ENCODE data around the gene CDK8.

Gene CDK8

DNA sequence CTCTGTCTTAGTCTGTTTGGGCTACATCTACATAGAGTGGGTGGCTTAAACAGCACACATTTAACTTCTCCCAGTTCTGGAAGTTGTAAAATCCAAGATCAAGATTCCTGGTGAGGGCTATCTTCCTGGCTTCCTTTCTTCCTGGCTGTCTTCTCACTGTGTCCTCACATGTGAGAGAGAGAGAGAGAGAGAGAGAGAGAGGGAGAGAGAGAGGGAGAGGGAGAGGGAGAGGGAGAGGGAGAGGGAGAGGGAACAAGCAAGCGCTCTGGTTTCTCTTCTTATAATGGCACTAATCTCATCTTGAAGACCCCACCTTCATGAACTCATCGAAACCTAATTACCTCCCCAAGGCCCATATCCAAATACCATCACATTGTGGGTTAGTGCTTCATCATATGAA lies 69.2 kb downstream of the CDK8 start:
- no peak for DNase-seq

DNA sequence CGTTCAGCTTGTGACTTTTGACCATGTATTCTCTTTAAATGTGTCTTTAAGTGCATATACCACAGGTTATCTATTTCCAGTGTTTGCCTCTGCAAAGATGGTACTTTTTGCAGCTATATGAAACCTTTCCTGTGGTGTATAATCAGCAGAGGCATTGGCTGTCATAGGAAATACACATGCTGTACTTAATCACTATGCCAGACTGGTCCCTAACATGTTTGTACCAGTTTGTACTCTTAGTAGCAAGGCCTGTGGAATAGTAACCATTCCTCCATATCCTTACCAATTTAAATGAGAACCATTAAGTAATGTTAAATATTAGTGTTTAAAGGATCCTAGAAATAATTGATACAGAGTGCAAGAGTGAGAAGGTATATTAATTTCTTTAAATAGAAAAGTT lies 69.8 kb downstream of the CDK8 start:
- no peak for DNase-seq

DNA sequence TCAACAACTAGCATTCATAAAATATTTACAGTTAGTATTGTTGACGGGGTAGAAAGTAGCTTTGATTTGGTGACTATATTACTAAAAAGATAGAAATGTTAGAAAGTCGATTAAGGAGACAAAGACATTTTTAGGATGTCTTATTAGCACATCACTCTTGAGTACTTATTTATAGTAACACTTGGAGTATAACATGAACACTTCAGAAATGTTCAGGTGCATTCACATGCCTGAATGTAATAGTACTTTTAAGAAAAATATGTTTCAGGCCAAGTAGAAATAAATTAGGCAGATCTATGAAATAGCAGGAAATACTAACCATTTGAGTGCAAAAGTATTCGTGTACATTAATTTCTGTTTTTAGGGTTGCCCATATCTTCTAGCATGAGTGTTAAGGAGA lies 70.4 kb downstream of the CDK8 start:
- DNase-seq = no peak

DNA sequence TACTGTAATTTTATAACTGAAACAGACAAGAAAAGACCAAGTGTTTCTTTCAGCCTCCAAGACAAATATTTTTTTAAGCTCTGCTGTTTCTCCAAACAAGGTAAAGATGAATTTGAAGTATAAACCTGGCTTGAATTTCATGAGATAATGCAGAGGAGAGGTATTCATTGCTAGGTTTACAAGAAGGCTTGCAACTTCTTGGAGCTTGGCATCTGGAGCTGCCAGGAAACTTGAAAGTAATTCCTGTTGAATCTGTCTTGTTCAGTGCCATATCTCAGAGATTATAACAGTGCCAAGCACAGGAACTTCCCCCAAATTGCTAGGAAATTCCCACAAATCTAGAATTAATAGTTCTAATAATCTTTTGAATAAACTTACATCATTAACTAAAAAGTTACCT lies 70.9 kb downstream of the CDK8 start:
- DNase-seq = no peak

DNA sequence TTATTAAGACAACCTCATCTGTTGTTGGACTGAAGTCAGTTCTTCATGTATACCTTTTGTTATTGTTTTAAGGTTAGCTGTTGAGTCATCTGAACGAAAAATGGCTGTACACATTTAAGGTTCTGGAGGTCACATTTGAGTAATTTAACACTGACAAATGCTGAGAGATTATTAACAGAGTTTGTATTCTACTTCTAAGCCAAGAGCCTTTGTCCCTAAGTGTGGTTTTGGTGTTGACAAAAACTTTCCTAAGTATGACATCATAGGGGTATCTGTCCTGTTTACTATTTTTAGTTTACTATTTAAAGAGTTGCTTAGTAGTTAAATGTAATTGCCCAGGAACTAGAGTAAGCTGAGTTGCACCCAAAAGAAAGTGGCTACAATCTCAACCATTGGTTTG lies 71.9 kb downstream of the CDK8 start:
- no peak for DNase-seq

DNA sequence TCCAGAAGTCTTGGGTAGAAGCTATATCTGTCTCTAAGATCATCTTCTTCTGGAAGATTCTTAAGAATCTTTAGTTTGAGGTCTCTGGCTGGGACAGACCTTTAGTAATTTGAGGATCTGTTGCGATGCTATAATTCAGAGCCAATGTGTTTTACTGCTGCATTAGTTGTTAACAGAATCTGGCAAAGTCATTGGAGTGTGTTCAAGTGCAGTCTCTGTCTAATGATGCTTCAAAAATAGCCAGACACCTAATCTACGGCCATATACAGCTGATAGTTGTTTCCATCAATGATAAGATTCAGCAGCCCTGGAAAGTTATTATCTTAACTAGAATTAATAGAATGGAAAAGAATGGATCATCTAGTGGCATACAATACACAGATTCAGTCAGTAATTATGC lies 72.6 kb downstream of the CDK8 start:
- DNase-seq = no peak

DNA sequence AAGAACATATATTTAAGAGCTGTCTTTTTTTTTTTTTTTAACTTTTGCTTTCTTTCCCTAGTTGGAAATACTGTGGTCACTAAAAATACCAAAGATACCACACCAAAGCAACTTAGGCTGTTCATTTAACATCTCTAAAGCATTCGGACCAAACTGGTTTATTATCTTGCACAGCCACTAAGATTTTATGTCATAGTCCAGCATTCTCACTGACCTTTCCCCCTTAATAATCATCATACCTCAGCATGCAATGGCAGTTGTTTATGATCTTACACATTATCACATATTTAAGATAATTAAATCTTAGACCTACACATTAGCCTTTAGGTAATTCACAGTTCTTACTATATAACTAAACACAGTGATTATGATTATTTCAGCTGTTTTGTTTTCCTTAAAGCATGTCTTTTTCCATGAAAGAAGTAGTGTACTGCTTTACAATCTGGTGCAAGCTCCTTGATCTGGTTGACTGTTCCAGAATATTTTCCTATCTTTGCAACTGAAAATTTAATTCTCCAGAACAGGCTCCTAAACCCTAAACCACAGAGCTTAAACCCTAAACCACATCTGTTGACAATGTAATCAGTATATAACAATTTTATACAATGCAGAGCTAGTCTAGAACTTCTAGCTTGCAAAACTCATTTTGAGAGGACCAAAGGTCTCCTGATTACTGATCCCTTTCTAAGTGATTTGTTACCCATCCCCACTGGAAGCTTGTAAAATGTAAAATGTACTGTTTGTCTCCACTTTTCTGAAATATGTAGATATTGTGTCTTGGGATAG lies 74.2 kb downstream of the CDK8 start:
- no peak for DNase-seq

DNA sequence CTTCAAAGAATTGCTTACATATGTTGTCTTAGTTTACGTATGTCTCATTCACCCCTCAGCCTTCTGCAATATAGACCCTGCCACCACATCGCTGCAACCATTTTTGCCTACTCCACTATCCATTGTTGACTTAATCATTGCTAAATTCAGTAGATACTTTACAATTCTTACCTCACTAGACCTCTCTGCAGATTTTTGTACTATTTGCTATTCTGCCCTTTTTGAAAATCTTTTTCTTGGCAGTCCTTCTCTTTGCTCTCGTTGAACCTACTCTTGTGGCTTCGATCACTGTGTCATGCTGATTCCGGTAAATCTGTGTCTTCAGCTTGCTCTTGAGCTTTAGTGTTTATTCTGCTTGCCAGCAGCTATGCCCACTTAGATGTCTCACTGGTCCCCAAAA lies 81.2 kb downstream of the CDK8 start:
- no peak for DNase-seq

DNA sequence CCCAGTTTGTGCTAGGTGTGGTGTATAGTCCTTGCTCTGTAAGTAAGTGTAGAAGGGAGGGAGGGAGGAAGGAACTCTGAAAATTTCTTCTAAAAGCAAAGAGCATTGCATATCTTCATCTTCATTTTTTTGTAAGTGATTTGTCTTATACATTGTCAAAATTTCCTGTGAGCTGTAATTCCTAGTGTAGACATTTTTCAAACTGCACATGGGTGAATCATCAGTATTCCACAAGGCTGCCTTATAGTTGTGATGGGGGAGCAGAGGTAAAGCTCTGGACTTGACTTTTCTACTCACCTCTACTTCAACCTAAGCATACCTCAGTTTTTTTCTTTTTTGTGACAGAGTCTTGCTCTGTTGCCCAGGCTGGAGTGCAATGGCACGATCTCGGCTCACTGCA lies 86.9 kb downstream of the CDK8 start:
- DNase-seq = no peak

DNA sequence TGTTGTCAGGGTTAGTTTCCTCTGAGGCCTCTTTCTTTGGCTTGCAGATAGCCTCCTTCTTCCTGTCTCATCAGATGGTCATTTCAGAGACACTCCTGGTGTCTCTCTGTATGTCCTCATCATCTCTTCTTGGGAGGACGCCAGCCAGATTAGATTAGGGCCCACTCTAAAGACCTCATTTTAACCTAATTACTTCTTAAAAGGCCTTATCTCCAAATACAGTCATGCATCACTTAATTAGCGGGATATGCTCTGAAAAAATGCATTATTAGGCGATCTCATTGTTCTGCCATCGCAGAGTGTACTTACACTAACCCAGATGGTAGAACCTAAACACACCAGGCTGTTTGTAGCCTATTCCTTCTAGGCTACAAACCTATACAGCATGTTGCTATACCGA lies 89.0 kb downstream of the CDK8 start:
- DNase-seq = no peak

DNA sequence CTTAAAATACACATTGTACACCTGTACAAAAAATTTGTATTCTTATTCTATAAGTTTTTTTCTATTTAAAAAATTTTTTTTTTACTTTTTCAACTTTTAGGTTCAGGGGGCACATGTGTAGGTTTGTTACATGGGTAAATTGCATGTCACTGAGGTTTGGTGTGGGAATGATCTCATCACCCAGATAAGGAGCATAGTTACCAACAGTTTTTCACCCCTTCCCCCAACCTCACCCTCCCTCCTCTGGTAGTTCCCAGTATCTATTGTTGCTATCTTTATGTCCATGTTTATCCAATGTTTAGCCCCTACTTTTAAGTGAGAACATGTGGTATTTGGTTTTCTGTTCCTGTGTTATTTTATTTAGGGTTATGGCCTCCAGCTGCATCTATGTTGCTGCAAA lies 89.9 kb downstream of the CDK8 start:
- DNase-seq = no peak

DNA sequence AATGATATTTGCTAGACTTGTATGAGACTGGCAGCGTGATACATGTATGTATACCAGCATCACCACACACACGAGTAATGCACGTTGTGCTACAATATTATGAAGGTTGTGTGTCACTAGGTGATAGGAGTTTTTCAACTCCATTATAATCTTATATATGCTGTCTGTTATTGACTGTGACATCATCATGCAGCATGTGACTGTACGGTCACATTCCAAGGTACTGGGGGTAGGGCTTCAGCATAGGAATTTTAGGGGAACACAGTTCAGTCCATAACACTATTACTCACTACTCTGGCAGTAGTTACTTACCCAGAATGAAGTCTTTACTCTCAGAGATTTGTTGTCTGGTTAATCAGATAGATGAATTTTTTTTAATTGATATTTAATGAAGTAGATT lies 91.1 kb downstream of the CDK8 start:
- no peak for DNase-seq

DNA sequence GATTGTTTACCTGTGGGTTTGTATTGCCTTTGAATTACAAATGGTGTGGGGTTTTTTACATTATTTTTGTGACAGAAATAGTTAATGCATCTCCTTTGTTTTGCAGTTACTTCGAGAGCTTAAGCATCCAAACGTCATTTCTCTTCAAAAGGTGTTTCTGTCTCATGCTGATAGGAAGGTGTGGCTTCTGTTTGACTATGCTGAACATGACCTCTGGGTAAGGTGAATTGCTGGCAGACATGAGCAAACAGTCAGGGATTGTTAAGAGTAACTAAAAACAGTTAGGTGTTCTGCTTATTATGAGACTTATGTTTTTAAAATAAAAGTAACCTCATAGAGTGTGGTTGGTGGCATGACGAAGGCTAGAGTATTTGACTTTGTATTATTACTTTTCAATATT lies 95.0 kb downstream of the CDK8 start:
- DNase-seq = no peak

DNA sequence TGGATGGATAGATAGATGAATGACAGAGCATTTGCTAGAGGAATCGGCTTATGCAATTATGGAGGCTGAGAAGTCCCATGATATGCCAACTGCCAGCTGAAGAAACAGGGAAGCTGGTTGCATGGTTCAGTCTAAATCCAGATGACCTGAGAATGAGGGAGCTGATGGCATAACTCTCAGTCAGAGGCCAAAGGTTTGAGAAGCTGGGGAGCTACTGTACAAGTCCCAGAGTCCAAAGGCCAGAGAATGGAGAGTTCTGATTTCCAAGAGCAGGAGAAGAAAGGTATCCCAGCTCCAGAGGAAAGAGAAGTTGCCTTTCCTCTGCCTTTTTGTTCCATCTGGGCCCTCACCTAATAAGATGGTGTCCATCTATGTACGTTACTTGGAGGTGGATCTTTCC lies 108.3 kb downstream of the CDK8 start:
- no peak for DNase-seq

DNA sequence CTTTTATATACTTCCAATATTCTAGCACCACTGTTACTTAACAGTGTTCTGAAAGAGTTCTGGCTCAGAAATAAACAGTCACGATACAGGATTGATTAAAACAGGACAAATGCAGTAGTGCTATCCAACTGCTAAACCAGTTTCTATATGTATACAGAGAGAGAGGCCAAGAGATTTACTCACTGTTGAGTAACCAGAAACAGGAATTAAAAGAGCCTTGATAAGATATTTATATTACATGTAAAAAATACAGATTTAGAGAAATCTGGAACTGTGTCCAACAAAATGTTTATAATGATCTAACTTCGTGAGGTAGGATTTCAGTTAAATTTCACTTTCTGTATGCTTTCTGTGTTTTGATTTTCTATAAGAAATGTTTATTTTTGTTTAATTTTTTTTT lies 116.6 kb downstream of the CDK8 start:
- no peak for DNase-seq

DNA sequence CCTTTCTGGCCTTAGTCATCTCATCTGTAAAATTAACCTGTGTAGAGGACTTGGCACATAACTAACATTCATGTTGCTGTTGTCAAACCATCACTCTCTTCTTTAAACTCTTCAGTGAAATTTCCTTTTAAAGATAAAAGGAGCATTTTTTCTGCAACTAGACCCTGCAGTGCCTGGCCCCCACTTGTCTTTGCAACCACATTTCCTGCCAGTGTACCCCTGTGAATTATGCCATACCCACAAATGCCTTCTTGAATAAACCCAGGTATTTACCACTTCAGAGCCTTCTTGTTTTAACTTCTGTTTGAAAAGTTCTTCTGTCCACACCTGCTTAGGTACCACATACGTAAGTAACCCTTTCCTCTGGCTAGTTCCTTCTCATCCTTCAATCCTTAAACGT lies 118.8 kb downstream of the CDK8 start:
- DNase-seq = no peak

DNA sequence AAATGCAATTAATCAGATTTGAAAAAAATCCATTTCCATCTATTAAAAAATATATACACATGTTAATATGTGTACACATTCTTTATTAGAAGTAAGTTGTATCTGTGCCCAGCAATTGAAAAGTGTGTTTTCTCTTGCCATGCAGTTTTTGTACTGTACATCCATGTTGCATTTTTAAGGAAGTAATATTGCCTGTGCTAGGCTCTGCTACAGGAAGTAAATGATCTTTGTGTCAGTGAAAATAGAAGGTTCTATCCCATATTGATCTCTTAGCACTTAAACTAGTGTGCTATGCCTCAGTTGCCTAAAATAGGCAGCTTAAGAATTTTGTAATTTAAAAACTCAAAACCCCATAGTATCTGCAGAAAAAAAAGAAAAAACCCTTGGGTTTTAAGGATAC lies 122.5 kb downstream of the CDK8 start:
- DNase-seq = no peak

DNA sequence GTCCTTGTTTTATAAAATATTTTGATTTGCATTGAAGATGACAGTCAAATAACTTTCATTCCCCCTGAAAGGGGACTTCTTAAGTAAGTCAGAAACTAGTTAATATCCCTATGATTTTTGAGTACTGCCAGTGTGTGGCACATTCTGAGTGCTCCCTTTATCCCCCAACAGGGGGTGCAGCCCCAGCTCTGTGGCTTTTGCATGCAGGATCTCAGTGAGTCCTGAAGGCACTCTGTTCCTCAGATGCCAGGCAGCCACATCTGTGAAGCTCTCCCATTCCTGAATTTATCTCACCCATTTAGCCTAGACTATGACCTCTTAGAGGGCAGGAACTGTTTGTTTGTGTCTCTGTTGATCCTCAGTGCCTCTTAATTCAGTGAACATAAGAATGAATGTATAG lies 123.1 kb downstream of the CDK8 start:
- DNase-seq = no peak

DNA sequence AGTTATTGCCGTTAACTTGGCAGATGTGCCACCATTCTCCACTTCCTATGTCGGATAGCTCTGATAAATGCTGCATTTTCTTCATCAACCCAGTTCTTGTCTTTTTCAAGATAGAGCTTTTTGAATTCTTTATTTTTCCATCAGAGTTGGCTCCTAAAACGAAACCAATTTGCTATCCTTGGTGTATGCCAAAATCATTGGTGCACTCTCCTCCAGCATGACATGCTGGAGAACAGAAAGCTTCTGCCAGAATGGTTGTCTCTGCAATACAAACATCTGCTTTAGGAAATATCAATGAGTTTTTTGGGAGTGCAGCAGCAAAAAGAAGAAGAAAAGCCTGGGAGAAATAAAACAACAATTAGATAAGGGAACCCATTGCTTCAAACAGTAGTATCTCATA lies 124.2 kb downstream of the CDK8 start:
- no peak for DNase-seq

DNA sequence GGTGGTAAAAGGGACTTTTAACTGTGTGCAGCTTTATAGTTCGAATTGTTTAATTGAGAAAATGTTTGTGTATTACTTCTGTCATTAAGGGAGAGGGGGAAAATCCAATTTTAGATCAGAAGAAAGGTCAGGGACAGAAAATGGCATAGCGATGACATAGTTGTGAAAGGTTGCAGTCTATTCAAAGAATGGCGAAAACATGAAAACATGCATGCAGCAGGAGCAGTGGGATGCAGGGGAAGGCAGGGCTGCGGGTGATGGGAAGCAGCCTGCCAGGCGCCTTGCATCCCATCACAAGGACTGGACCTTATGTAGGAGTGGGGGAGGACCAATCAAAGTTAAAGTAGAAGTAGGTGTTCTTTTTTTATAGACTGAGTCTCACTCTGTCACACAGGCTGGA lies 125.9 kb downstream of the CDK8 start:
- no peak for DNase-seq

DNA sequence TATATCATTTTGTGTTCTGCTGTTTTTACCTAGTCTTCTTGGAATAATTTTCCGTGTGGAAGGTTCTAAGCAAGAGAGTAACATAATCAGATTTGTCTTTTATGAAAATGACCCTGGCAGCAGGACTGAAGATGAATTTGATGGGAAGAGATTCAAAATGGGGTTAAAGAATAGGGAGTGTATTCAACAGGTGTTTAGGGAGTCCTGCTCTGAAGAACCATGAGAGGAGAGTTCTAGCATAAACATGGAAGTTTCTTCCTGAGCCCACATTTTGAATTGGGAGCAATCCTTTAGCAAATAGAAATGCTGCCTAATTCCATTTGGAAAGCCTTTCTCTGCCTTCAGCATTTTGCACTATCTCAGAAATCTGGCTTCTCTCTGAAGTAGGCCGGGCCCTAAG lies 127.0 kb downstream of the CDK8 start:
- DNase-seq = no peak

DNA sequence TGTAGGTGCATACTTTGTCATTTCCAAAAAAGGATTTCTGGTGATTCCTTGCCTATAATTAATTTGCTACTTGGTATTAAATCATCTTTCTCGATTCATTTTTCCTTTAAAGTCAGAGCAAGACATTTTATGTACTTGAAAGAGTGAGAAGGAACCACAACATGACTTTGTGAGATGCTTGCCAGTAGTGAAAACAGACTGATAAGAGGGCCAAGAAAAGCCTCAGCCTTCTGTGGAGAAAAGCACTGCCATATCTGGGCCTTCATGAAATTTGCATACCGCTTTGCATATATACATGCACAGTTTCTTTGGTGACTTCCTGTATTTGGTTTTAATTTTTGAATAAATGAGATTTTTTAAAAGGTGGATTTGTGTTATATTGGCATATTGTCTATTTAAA lies 128.4 kb downstream of the CDK8 start:
- DNase-seq = no peak

DNA sequence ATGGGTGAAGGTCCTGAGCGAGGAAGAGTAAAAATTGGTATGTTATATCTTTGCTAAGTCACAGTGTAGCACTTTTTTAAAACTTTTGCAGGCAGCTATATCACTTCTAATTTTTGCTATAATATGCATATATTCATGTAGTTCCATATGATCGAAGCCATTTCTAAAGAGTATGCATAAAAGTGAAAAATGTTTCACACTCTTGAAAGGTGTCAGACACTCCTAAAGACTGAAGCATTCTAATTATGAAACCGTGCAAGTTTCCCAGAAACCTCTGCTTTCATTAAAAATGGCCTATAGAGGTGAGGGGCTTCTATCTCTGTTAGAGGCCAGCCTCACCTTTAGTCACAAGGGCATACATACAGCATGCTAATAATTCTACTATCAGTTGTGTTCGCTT lies 128.9 kb downstream of the CDK8 start:
- no peak for DNase-seq

DNA sequence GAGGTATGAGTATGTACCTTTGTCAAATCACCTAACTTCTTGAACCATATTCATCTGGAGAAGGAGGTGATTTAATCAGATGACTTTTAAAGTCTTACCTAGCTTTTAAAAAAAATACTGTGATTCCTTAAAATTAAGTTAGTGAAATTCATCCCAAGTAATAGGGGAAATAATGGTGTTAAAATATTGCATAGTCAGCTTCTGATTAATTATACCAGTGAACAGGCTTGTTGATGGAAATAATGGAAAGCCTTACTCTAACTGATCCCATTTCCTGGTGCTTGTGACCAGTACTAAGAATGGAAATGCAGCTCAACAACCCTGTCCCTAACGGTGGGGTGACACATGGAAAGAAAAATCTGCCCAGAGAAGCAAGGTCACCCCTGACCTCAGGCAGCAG lies 130.7 kb downstream of the CDK8 start:
- DNase-seq = no peak

DNA sequence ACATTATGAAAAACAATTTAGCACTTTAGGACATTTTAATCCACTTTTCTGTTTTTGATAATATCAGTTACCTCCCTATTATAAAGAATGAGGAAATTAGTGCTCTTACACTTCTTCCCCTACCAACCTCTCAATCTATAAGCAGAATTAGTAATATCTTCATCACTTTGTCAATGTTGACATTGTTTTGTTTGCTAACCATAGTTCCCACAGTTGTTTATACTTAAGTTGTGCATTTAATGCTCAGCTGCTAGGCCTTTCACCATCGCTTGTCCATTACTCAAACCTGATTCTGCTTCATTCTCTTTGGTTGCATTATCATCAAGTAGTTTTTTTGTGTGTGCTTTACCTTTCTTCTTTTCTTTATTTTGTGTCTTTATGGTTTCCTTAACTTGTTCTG lies 132.1 kb downstream of the CDK8 start:
- DNase-seq = no peak

DNA sequence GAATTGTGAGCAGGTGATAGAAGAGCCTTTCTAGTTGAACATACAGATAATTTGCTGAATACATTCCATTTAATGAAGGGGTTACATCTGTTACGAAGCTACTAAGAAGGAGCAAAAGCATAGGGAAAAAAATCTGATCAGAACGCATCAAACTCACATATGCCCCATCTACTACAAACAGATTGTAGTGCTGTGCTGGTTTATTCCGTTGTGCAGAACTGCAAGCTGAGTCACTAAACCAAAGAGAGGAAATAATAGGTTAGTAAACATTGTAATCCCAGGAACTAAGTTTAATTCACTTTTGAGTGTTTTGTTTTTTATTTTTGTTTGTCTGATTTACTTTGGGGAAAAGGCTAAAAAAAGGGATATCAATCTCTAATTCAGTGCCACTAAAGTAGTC lies 136.3 kb downstream of the CDK8 start:
- no peak for DNase-seq

All from cortex of kidney (tissue), 1 donor.